ENCODE results near the gene CDC14B. TPM values are rescaled to one million over a fixed set of nuclear protein-coding genes. Genes with fewer than 3 reads are reported as not detected.
"Not testable (repeated sequence)": the region's sequence is repeated elsewhere in the genome, so short reads cannot be mapped to it uniquely, and the experiment has no call there.

The CDC14B gene
- total RNA-seq, 2 donors from 2014 or later = 5.9 to 16.4 TPM

- Mint-ChIP-seq H3K27me3 (no peaks in the 10 kb centered on the region), H3K4me1 (peaks cover 22% of the 10 kb centered on the region), H3K36me3 (ENCODE audit: low read depth) (peaks cover 8% of the 10 kb centered on the region), H3K4me3 (peak overlapping the region; percentile 43), H3K27ac (peak overlapping the region; percentile 37)
- no peaks in the 10 kb centered on the region for H3K9me3 ChIP-seq (ENCODE audit: control insufficient read depth, low read length, poor library complexity, severe bottlenecking)
- DNase-seq = no peak
- ATAC-seq = no peak
Observed at GRCh38 chr9:96649620-96650324, 30.1 kb upstream of the CDC14B start.

DNA sequence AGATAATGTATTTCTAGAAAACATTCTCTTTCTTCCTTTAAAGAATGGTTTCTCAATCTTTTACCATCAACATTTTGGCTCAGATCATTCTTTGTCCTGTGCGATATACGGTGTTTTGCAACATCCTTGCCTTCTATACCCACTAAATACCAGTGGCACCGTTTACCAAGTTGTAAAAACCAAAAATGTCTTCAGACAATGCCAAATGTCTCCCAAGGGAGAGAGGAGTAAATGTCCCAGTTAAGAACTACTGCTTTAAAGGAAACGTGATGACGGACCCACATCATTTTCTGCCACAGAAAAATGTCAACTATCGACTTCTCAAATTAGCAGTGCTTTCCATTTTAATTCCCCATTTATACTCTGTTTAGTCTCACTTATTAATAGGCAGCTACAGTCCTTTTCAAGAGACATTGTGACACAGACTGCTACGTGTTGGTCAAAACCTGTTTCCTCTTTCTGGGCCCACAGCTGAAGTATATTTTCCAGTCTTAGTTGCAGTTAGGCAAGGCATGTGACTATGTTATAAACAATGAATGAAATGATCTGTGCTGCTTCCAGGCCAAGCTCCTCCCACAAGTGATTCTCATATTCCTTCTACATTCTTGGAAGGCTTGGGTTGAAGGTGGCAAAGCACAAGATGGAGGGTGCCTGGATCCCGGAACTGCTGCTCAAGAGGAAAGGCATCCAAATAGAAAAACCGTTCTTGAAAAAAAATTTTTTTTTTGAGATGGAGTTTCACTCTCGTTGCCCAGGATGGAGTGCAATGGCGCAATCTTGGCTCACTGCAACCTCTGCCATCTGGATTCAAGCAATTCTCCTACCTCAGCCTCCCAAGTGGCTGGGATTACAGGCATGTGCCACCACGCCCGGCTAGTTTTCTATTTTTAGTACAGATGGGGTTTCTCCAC, 26.7 kb upstream of the CDC14B start:
- ATAC-seq (peak; percentile 30), DNase-seq (no peak)
- no peaks in the 10 kb centered on the region for H3K9me3 ChIP-seq (ENCODE audit: control insufficient read depth, low read length, poor library complexity, severe bottlenecking)
- Mint-ChIP-seq H3K4me3 (no peak overlapping the region), H3K27me3 (no peaks in the 10 kb centered on the region), H3K36me3 (ENCODE audit: low read depth) (peaks cover 8% of the 10 kb centered on the region), H3K27ac (no peak overlapping the region), H3K4me1 (peaks cover 9% of the 10 kb centered on the region)

DNA sequence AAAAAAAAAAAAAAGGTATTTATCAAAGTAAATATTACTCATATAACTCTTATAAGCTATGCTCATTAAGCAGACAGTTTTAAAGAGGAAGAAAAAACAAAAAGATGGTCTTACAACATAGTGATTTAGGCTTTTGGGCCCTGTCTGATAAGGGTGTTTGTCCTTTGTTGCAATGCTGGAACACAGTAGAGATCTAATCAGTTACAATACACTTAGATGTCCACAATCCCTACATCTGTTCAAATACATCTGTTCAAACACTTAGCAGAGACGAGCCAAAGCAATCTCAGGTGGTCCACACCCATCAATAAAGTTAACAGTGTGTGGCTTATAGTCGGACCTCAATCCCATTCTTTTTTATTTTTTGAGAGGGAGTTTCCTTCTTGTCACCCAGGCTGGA, 24.5 kb upstream of the CDC14B start:
- no peak for DNase-seq
- peaks cover 4% of the 10 kb centered on the region for H3K36me3 Mint-ChIP-seq (ENCODE audit: low read depth)

DNA sequence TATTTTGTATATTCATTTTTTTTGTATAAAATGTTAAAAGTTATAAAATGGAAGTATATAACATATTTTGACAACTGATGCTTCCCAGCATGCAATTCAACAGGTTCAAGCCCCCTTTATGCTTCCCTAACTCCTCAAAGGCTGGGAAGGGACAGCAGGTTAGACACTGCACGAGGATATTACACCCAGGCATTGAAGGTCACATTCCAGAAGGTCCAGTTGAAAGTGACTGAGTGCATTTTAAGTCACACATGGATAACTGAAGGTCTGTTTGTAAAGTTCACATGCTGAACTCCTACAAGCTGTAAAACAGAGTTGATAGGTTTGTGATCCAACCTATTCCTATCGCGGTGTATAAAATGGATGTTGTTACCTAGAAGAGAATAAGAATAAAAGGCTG, 21.9 kb upstream of the CDC14B start:
- DNase-seq (no peak), ATAC-seq (no peak)
- no peaks in the 10 kb centered on the region for H3K36me3 Mint-ChIP-seq (ENCODE audit: low read depth)
- no peaks in the 10 kb centered on the region for H3K9me3 ChIP-seq (ENCODE audit: control insufficient read depth, low read length, poor library complexity, severe bottlenecking)
- H3K27me3 Mint-ChIP-seq = peaks cover 5% of the 10 kb centered on the region
- no peaks in the 10 kb centered on the region for H3K4me1 Mint-ChIP-seq
- H3K27ac Mint-ChIP-seq = no peak overlapping the region
- H3K4me3 Mint-ChIP-seq = no peak overlapping the region

More for the DNA sequence above, 24.5 kb upstream of the CDC14B start:
- Mint-ChIP-seq H3K4me1 (peaks cover 3% of the 10 kb centered on the region), H3K4me3 (no peak overlapping the region), H3K27ac (no peak overlapping the region), H3K27me3 (no peaks in the 10 kb centered on the region)
- no peaks in the 10 kb centered on the region for H3K9me3 ChIP-seq (ENCODE audit: control insufficient read depth, low read length, poor library complexity, severe bottlenecking)
- ATAC-seq = no peak

- ATAC-seq = no peak
- Mint-ChIP-seq H3K4me1 (no peaks in the 10 kb centered on the region), H3K4me3 (peak overlapping the region; percentile 47)
Observed at GRCh38 chr9:96638606-96639364, 19.1 kb upstream of the CDC14B start.

GRCh38 chr9:96636368-96636767, 16.7 kb upstream of the CDC14B start:
- H3K9me3 ChIP-seq (ENCODE audit: control insufficient read depth, low read length, poor library complexity, severe bottlenecking) = no peaks in the 10 kb centered on the region
- no peak overlapping the region for H3K27ac Mint-ChIP-seq
- peaks cover 3% of the 10 kb centered on the region for H3K4me1 Mint-ChIP-seq
- DNase-seq (no peak), ATAC-seq (no peak)
- H3K4me3 Mint-ChIP-seq = no peak overlapping the region
- H3K36me3 Mint-ChIP-seq (ENCODE audit: low read depth) = peaks cover 4% of the 10 kb centered on the region
- peaks cover 10% of the 10 kb centered on the region for H3K27me3 Mint-ChIP-seq

More at GRCh38 chr9:96638606-96639364, 19.1 kb upstream of the CDC14B start:
- peaks cover 5% of the 10 kb centered on the region for H3K27me3 Mint-ChIP-seq
- no peak for DNase-seq
- H3K27ac Mint-ChIP-seq = no peak overlapping the region
- H3K9me3 ChIP-seq (ENCODE audit: control insufficient read depth, low read length, poor library complexity, severe bottlenecking) = no peaks in the 10 kb centered on the region
- no peaks in the 10 kb centered on the region for H3K36me3 Mint-ChIP-seq (ENCODE audit: low read depth)

DNA sequence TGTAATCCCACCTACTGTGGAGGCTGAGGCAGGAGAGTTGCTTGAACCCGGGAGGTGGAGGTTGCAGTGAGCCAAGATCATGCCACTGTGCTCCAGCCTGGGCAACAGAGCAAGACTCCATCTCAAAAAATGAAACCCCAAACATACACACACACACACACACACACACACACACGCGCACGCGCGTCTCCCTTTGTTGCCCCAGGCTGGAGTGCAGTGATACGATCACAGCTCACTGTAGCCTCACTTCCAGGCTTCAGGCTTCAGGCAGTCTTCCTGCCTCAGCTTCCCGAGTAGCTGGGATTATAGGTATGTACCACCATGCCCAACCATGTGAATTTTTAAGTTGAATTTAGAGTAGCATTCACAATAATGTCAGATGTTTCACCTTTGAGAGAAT, 13.9 kb upstream of the CDC14B start:
- not testable (repeated sequence) for ATAC-seq; H3K4me1 Mint-ChIP-seq; H3K4me3 Mint-ChIP-seq; H3K9me3 ChIP-seq (ENCODE audit: control insufficient read depth, low read length, poor library complexity, severe bottlenecking); H3K36me3 Mint-ChIP-seq (ENCODE audit: low read depth); DNase-seq; H3K27ac Mint-ChIP-seq
- peaks cover 25% of the 10 kb centered on the region for H3K27me3 Mint-ChIP-seq

GRCh38 chr9:96626912-96627311, 7.3 kb upstream of the CDC14B start:
- Mint-ChIP-seq H3K27ac (no peak overlapping the region), H3K36me3 (ENCODE audit: low read depth) (peaks cover 4% of the 10 kb centered on the region), H3K27me3 (peaks cover 44% of the 10 kb centered on the region), H3K4me3 (no peak overlapping the region), H3K4me1 (peaks cover under 1% of the 10 kb centered on the region)
- DNase-seq (no peak), ATAC-seq (no peak)
- no peaks in the 10 kb centered on the region for H3K9me3 ChIP-seq (ENCODE audit: control insufficient read depth, low read length, poor library complexity, severe bottlenecking)

DNA sequence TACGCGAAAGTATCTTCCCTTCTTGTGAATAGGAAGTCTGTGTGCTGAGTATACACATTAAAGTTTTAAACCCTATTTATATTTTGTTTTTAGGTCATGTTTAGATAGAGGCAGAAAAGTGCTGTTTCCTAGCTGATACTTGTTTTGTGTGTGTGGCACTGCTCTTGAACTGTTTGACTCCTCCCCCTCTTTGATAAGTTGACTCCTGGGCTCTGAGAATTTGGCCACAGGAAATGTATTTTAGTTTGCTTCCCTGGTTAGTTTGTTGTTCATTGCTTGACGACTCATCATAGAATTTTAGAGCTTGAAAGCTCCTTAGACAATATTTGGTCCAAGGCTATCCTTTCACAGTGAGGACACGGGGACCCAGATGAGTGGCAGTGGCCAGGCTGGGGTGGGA, 2.0 kb upstream of the CDC14B start:
- Mint-ChIP-seq H3K4me1 (peaks cover 3% of the 10 kb centered on the region), H3K27ac (no peak overlapping the region), H3K36me3 (ENCODE audit: low read depth) (no peaks in the 10 kb centered on the region), H3K27me3 (peaks cover 45% of the 10 kb centered on the region), H3K4me3 (no peak overlapping the region)
- DNase-seq (no peak), ATAC-seq (no peak)
- H3K9me3 ChIP-seq (ENCODE audit: control insufficient read depth, low read length, poor library complexity, severe bottlenecking) = no peaks in the 10 kb centered on the region

DNA sequence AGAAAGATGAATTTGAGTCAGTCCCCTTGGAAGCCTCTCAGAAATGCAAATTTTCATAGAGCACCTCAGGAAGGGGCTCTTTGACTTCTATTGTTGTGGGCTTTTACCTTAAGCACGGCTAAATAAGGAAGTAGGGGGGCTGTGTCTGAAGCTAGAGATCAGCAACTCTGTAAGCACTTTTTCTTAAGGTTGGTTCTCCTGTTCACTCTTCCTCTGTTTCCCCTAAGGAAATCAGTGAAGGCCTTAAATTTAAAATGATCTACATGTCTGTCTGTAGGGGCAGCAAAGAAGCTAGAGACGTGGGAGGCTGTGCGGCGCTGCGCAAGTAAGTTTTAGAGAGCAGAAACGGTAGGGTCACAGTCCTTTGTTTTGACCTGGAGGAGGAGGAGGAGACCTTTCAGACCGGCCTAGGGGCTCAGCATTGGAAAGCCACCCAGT, 1.2 kb upstream of the CDC14B start:
- H3K9me3 ChIP-seq (ENCODE audit: control insufficient read depth, low read length, poor library complexity, severe bottlenecking) = no peaks in the 10 kb centered on the region
- H3K4me3 Mint-ChIP-seq = peak overlapping the region; percentile 78
- ATAC-seq (no peak), DNase-seq (no peak)
- H3K27me3 Mint-ChIP-seq = peaks cover 48% of the 10 kb centered on the region
- H3K27ac Mint-ChIP-seq = no peak overlapping the region
- H3K36me3 Mint-ChIP-seq (ENCODE audit: low read depth) = no peaks in the 10 kb centered on the region
- peaks cover 3% of the 10 kb centered on the region for H3K4me1 Mint-ChIP-seq

GRCh38 chr9:96620181-96620514, 505 bp upstream of the CDC14B start:
- H3K36me3 Mint-ChIP-seq (ENCODE audit: low read depth) = no peaks in the 10 kb centered on the region
- DNase-seq (no peak), ATAC-seq (no peak)
- H3K27me3 Mint-ChIP-seq = peaks cover 50% of the 10 kb centered on the region
- peak overlapping the region; percentile 34 for H3K27ac Mint-ChIP-seq
- H3K4me3 Mint-ChIP-seq = peak overlapping the region; percentile 78
- H3K4me1 Mint-ChIP-seq = peaks cover 3% of the 10 kb centered on the region
- H3K9me3 ChIP-seq (ENCODE audit: control insufficient read depth, low read length, poor library complexity, severe bottlenecking) = no peaks in the 10 kb centered on the region

GRCh38 chr9:96619124-96619465, 548 bp downstream of the CDC14B start:
- H3K4me3 Mint-ChIP-seq = peak overlapping the region; percentile 76
- DNase-seq (no peak), ATAC-seq (no peak)
- no peaks in the 10 kb centered on the region for H3K9me3 ChIP-seq (ENCODE audit: control insufficient read depth, low read length, poor library complexity, severe bottlenecking)
- H3K27ac Mint-ChIP-seq = no peak overlapping the region
- H3K36me3 Mint-ChIP-seq (ENCODE audit: low read depth) = no peaks in the 10 kb centered on the region
- peaks cover 56% of the 10 kb centered on the region for H3K27me3 Mint-ChIP-seq
- H3K4me1 Mint-ChIP-seq = peaks cover 3% of the 10 kb centered on the region

Data from T-helper 17 cell (primary cell).